HCT116 (cell line): ENCODE data around the gene THTPA. TPM values are rescaled to one million over a fixed set of nuclear protein-coding genes. Genes with fewer than 3 reads are reported as not detected.
A peak's percentile ranks its signal among the peaks of the same experiment; 100 is the strongest.
"Not testable (repeated sequence)": the region's sequence is repeated elsewhere in the genome, so short reads cannot be mapped to it uniquely, and the experiment has no call there.

Experiments
- ATAC-seq: fragments of 200-7000 bp; cut with Tn5 transposase; 2 replicates; pipeline ENCODE4 v1.9.1; 2020; ENCODE audit warnings: mild to moderate bottlenecking, moderate library complexity
- BruUV-seq: library from RNA; stranded (reverse); fragments of 400-500 nt; replicated peaks from 2 replicates; lab custom pipeline; 2021; lab: Mats Ljungman, UMichigan
- CTCF ChIA-PET: fragments of 300-600 bp; sonication (Branson Sonifier 250); formaldehyde crosslinking; loops from one replicate; lab custom pipeline; 2021; ENCODE audit warnings: antibody characterized with exemption; lab: Charles Lee
- POLR2A ChIA-PET: fragments of 300-600, 350-600 bp; sonication (Branson Sonifier 250); formaldehyde crosslinking; loops from one replicate; lab custom pipeline; 2021; ENCODE audit warnings: antibody characterized with exemption; lab: Charles Lee
- RAD21 ChIA-PET, 2 experiments: fragments of 300-600 bp; sonication (Branson Sonifier 250); formaldehyde crosslinking; loops; one replicate each; lab custom pipeline; 2023; ENCODE audit warnings: low total read pairs in 2 of 2; ENCODE audit not compliant: uncharacterized antibody in 2 of 2, unreplicated experiment in 2 of 2, low non-redundant PET in 1 of 2; lab: Charles Lee
- DNase-seq: peaks from one replicate; pipeline ENCODE4 v3.0.0-alpha.2; 2010; ENCODE audit warnings: low read depth, low spot score
- H2AFZ ChIP-seq: fragments of 200-600 bp; shearing (Covaris generic), sonication (generic); 2 replicates; pipeline ENCODE4 v1.6.1; 2017; ENCODE audit warnings: low read depth, mixed run types, mixed read lengths, antibody characterized with exemption, low read length; ENCODE audit not compliant: poor library complexity, severe bottlenecking
- H3K27ac ChIP-seq: 2 replicates; pipeline ENCODE4 v1.5.1; 2012; ENCODE audit warnings: low read depth, low read length
- H3K27me3 ChIP-seq: fragments of 200-600 bp; sonication (generic); 2 replicates; pipeline ENCODE4 v1.6.1; 2016; ENCODE audit warnings: mixed run types, low read length, mixed read lengths; ENCODE audit not compliant: insufficient read depth
- H3K36me3 ChIP-seq, 2 experiments: fragments of 200-500 bp in 1 of 2; fragments of 200-600 bp in 1 of 2; sonication (Bioruptor generic) in 1 of 2; sonication (generic) in 1 of 2; 2 replicates each; pipeline versions ENCODE4 v1.5.1 to v1.6.1; 2014 to 2016; ENCODE audit warnings: low read length in 2 of 2, inconsistent platforms in 1 of 2, mixed read lengths in 1 of 2, mixed run types in 1 of 2; ENCODE audit not compliant: insufficient read depth in 2 of 2, control insufficient read depth in 1 of 2
- H3K4me1 ChIP-seq, 2 experiments: fragments of 200-600 bp in 1 of 2; sonication (generic) in 1 of 2; 2 replicates each; pipeline versions ENCODE4 v1.5.1 to v1.6.1; 2012 to 2017; ENCODE audit warnings: low read length in 2 of 2, inconsistent platforms in 1 of 2, mild to moderate bottlenecking in 1 of 2, mixed read lengths in 1 of 2, mixed run types in 1 of 2, moderate library complexity in 1 of 2; ENCODE audit not compliant: insufficient read depth in 2 of 2, control insufficient read depth in 1 of 2
- H3K4me2 ChIP-seq: fragments of 200-600 bp; sonication (generic); 2 replicates; pipeline ENCODE4 v1.6.1; 2017; ENCODE audit warnings: mixed run types, low read length, mixed read lengths
- H3K4me3 ChIP-seq, 2 experiments: fragments of 200-600 bp in 1 of 2; sonication (generic) in 1 of 2; replicated peaks in 1 of 2; 2 replicates each; pipeline ENCODE4 v1.5.1; 2011 to 2016; ENCODE audit warnings: low read length in 2 of 2, control low read depth in 1 of 2, low read depth in 1 of 2, mild to moderate bottlenecking in 1 of 2, mixed read lengths in 1 of 2, mixed run types in 1 of 2
- H3K79me2 ChIP-seq: fragments of 200-600 bp; sonication (generic); 2 replicates; pipeline ENCODE4 v1.6.1; 2017; ENCODE audit warnings: mild to moderate bottlenecking, mixed run types, low read length, moderate library complexity, mixed read lengths; ENCODE audit not compliant: insufficient read depth
- H3K9ac ChIP-seq: fragments of 200-600 bp; sonication (generic); 2 replicates; pipeline ENCODE4 v1.6.1; 2016; ENCODE audit warnings: low read length, mixed read lengths
- H3K9me2 ChIP-seq: fragments of 200-600 bp; sonication (generic), shearing (Covaris generic); 2 replicates; pipeline ENCODE4 v1.6.1; 2017; ENCODE audit warnings: mixed run types, mild to moderate bottlenecking, moderate library complexity; ENCODE audit not compliant: insufficient read depth
- H3K9me3 ChIP-seq, 2 experiments: fragments of 200-500 bp in 1 of 2; fragments of 200-600 bp in 1 of 2; sonication (Bioruptor generic) in 1 of 2; sonication (generic) in 1 of 2; 2 replicates each; pipeline ENCODE4 v1.6.1; 2014 to 2017; ENCODE audit warnings: low read length in 2 of 2, mixed read lengths in 2 of 2, inconsistent platforms in 1 of 2, low read depth in 1 of 2, mild to moderate bottlenecking in 1 of 2, mixed run types in 1 of 2, moderate library complexity in 1 of 2; ENCODE audit not compliant: control insufficient read depth in 1 of 2, insufficient read depth in 1 of 2
- H4K20me1 ChIP-seq: fragments of 200-600 bp; sonication (generic), shearing (Covaris generic); 2 replicates; pipeline ENCODE4 v1.6.1; 2017; ENCODE audit warnings: mixed run types, mild to moderate bottlenecking, moderate library complexity; ENCODE audit not compliant: insufficient read depth
- POLR2A ChIP-seq: IDR thresholded peaks from 2 replicates; pipeline ENCODE4 v1.7.0; 2011; ENCODE audit warnings: borderline replicate concordance; ENCODE audit not compliant: insufficient read depth, insufficient read length; ENCODE audit errors: extremely low read depth
- intact Hi-C: fragments of 100-400 bp; cut with micrococcal nuclease; formaldehyde crosslinking; loops from 2 replicates; pipeline ENCODE4 v1.10.0; 2022
- total RNA-seq: library from RNA; stranded (reverse); gene quantifications from one replicate; pipeline ENCODE4 v1.2.1, GENCODE V29; 2021; ENCODE audit not compliant: unreplicated experiment

Gene THTPA
- total RNA-seq, 1 experiment from 2014 or later: 5.8 TPM

DNA sequence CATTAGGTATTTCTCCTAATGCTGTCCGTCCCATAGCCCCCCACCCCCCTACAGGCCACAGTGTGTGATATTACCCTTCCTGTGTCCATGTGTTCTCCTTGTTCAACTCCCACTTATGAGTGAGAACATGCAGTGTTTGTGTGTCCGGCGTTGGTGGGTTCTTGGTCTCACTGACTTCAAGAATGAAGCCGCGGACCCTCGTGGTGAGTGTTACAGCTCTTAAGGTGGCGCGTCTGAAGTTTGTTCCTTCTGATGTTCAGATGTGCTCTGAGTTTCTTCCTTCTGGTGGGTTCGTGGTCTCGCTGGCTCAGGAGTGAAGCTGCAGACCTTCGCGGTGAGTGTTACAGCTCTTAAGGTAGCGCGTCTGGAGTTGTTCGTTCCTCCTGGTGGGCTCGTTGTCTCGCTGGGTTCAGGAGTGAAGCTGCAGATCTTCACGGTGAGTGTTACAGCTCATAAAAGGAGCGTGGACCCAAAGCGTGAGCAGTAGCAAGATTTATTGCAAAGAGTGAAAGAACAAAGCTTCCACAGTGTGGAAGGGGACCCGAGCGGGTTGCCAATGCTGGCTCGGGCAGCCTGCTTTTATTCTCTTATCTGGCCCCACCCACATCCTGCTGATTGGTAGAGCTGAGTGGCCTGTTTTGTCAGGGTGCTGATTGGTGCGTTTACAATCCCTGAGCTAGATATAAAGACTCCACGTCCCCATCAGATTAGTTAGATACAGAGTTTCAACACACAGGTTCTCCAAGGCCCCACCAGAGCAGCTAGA is 27.9 kb downstream of the THTPA start:
- H3K9me2 ChIP-seq, ATAC-seq, H3K4me1 ChIP-seq, RAD21 ChIA-PET, H2AFZ ChIP-seq, DNase-seq, CTCF ChIA-PET, H3K79me2 ChIP-seq, intact Hi-C loops, H4K20me1 ChIP-seq, H3K4me3 ChIP-seq, POLR2A ChIA-PET, H3K9ac ChIP-seq, H3K9me3 ChIP-seq, H3K36me3 ChIP-seq, H3K27me3 ChIP-seq, H3K27ac ChIP-seq, H3K4me2 ChIP-seq: not testable (repeated sequence)
- TF ChIP-seq POLR2A: peak; percentile 71
- TSS peak; percentile 93 for BruUV-seq

DNA sequence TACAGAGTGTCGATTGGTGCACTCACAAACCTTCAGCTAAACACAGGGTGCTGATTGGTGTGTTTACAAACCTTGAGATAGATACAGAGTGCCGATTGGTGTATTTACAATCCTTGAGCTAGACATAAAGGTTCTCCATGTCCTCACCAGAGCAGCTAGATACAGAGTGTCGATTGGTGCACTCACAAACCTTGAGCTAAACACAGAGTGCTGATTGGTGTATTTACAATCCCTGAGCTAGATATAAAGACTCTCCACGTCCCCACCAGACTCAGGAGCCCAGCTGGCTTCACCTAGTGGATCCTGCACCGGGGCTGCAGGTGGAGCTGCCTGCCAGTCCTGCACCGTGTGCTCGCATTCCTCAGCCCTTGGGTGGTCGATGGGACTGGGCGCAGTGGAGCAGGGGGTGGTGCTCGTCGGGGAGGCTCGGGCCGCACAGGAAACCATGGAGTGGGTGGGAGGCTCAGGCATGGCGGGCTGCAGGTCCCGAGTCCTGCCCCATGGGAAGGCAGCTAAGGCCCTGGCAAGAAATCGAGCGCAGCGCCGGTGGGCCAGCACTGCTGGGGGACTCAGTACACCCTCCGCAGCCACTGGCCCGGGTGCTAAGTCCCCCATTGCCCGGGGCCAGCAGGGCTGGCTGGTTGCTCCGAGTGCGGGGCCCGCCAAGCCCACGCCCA is 28.6 kb downstream of the THTPA start:
- ATAC-seq, H3K36me3 ChIP-seq, intact Hi-C loops, POLR2A ChIA-PET, CTCF ChIA-PET, BruUV-seq, H3K27me3 ChIP-seq, H3K27ac ChIP-seq, H2AFZ ChIP-seq, RAD21 ChIA-PET, H4K20me1 ChIP-seq, H3K79me2 ChIP-seq, DNase-seq, H3K4me2 ChIP-seq, H3K9me3 ChIP-seq, H3K9ac ChIP-seq, H3K4me3 ChIP-seq, H3K9me2 ChIP-seq: not testable (repeated sequence)
- peaks cover 4 to 12% of the 10 kb centered on the region in 2 experiments; a peak in 3 of 4 replicates for H3K4me1 ChIP-seq
